Mesenteric fat pad (tissue), 1 donor: ENCODE data around the gene ACAD9. TPM values are rescaled to one million over a fixed set of nuclear protein-coding genes. Genes with fewer than 3 reads are reported as not detected.
"Not testable (repeated sequence)": the region's sequence is repeated elsewhere in the genome, so short reads cannot be mapped to it uniquely, and the experiment has no call there.

Source experiments
- DNase-seq: peaks from one replicate; pipeline ENCODE4 v3.0.0-alpha.2; 2020; ENCODE audit warnings: low spot score
- long read RNA-seq: library from polyadenylated mRNA; unstranded; transcript quantifications from one replicate; pipeline ENCODE4 v2.0.0, GENCODE V29; 2020
- total RNA-seq: library from RNA; stranded (reverse); fragmentation: NEBNext Ultra II Directional; extraction: Animal tissue kit (Norgen Biotek cat#: 25700); gene quantifications from one replicate; pipeline ENCODE4 v1.2.1, GENCODE V29; 2021
- donor health status: DM: yes; HTN: yes; CAD: no.

The ACAD9 gene
- 46.3 TPM for total RNA-seq
- long read RNA-seq, transcript ACAD9-206 (18 exons, 2,431 nt), result minor isoform, 5 of 121 reads
- long read RNA-seq, transcript ACAD9-201 (18 exons, 2,454 nt), result major isoform, 88 of 121 reads
- long read RNA-seq, partial matches to known transcripts, result 18 of 121 reads
- long read RNA-seq, other reads (novel, unspliced or antisense), result 10 of 121 reads

DNA sequence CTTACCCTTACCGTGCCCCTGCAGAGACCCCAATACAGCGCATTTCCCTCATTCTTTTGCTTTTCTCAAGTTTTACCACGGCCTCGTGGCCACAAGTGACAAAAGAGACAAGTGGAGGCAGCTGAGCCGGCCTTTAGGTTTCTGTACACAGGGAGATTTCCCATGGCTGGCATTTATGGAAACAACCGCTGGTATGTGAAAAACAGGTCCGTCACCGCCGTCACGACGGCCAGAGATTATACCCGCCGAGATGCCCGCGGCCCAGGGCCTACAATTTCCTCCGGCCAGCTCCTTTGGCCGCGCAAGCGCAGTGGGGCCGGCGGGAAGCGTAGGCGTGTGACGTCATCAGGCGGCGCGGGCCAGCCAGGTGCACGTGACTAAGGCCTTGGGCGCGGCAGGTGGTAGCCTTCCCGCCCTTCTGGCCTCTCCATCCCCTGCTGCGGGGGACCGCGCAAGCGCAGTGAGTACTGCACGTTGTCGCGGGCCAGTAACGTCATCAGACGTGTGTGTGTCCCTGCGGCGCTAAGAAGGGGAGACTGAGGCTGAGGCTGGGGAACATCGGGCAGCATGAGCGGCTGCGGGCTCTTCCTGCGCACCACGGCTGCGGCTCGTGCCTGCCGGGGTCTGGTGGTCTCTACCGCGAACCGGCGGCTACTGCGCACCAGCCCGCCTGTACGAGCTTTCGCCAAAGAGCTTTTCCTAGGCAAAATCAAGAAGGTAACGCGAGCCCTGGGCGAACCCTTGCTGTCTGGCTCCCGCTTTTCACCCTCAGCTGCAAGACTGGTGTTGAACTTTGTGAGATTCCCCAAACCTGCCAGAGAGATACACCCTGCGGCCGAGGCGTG lies at the start of gene ACAD9:
ACAD9 (plus strand) TSS at position 496 of the 845 bp plus-strand sequence; CDS start at position 568, 72 bp downstream.
- DNase-seq, result peak; percentile 100

DNA sequence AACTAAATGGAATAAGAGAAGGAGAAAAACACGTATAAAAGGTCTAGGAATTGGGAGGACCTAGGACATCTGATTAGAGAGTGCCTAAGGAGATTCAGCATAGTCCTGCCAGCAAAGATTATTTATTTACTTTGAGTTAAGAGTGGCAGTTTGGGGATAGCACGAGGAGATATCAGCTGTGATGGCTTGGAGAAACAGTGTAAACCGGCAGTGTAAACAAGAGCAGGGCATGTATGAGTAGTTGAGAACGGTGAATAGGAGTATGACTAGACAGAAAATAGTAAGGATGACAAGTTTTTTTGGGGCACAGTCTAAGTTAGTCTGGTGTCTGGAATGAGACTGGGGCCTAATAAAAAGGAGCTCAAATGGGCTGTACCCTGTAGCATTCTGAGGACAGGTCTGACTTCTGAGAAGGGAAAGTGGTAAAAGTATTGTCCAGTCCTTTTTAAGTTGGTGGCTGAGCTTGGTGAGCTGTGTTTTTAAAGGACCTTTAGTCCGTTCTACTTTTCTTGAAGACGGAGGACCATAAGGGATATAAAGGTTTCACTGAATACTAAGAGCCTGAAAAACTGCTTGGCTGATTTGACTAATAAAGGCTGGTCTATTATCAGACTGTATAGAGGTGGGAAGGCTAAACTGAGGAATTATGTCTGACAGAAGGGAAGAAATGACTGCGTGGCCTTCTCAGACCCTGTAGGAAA lies 49.3 kb upstream of the ACAD9 start:
- DNase-seq, result not testable (repeated sequence)

GRCh38 chr3:128830762-128831161 lies 48.7 kb upstream of the ACAD9 start:
- not testable (repeated sequence) for DNase-seq

DNA sequence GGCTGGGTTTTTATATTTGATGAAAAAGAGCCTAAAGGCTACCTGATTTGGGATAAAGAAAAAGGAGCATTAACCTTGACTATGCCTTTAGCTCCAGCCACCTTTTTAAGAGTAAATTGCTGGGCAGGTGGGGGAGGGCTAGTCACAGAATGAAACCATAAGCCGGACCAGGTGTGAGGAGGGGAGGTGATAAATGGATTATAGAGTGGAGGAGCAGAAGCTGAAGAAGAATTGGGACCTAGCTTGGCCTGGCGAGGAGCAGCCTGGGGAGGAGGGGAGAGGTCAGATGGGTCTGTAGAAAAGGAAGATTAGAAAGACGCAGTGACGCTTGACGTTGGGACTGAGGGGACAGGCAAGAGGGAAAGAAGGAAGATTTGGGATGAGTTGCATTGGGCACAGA lies 46.4 kb upstream of the ACAD9 start:
- not testable (repeated sequence) for DNase-seq

GRCh38 chr3:128835096-128835495 lies 44.3 kb upstream of the ACAD9 start:
- DNase-seq, result no peak

DNA sequence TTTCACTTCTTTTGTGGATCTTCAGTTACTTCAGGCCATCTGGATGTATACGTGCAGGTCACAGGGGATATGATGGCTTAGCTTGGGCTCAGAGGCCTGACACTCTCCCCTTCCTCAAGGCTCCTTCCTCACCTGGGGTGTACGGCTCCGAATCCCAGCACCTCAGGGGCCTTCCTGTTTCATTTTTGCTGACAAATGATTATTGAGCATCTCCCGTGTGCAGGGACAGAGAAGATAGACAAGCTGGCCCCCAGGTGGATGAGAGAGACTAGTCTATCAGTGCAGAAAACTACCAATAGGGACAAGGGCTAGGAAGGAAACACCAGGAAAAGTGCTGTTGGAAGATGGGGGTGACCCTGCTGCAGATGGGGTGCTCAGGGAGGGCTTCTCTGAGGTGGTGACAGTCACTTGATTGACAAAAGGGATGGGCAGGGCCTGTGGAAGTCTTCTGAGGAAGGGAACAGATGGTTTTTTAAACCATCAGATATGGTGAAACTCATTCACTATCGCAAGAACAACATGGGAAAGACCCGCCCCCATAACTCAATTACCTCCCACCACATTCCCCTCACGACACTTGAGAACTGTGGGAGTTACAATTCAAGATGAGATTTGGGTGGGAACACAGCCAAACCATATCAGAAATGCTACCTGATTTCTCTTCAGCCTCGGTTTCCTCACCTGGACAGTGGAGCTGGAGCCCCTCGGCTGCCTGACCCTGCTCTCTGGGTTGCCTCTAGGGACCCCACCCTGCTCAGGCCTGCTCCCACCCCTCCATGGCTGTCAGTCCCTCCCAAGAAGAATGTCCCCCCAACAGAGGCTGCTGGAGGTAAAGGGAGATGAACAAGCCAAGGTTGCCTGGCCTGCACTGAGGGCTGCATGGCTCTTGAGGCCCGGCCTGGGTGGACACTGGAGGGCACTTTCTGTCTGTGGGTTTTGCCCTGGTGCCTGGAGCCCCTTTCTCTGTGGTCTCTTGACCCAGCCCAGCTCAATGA lies 37.2 kb upstream of the ACAD9 start:
- no peak for DNase-seq

GRCh38 chr3:128844502-128844901 lies 34.9 kb upstream of the ACAD9 start:
- DNase-seq, result no peak

DNA sequence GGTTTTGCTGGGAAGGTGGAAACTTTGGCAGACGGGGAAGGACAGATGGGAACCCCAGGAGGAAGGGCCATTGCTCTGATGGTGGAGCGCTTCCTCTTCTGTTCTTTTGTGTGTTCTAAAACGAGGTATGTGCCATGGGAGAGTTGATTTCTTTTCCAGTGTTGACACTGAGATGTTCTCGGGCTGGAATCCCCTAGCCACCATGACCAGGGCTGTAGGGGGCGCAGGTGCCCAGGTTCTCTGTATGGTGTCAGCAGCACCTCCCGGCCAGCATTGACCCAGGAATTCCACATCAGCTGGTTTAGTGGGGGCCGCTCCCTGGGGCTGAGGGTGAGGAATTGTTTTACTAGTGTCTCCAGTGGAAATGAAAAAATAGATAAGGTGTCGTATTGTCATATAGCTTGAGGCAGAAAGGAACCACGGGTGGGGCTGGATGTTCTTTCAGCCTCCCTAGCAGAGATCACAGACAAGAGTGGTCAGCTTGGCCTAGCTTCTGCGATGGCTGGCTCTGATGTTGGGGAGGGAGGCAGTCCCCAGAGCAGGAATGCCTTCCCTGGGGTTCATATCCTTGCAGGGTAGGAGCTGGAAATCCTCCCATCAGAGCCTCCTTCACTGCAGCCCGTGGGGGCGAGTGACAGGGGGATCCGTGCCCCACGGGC lies 34.2 kb upstream of the ACAD9 start:
- DNase-seq, result no peak

DNA sequence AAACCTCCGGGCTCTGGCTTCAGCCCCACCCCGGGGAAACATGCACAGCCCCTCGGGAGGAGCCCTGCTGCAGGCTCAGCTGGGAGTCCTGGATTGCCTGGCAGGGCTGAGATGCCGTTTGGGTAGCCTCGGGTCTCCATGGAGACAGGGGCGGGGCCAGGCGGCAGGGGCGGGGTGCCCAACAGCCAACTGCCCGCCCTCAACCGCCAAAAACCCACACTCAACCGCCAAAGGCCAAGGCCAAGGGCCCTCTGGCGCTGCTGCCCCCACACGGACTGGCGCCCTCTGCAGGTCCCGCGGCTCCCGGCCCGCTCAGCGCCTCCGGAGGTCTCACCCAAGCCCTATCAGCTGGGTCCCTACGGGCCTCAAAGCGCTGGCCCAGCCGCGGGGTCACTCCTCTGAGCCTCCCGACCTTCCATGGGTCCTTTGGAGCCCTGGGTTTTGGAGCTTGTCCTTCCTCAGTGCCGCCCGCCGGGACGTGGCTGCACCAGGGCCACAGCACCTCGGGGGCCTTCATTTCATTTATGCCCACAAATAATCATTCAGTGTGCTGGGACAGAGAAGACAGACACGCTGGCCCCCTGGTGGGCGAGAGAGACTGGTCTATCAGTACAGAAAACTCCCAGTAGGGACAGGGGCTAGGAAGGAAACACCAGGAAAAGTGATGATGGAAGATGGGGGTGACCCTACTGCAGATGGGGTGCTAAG lies 33.5 kb upstream of the ACAD9 start:
- DNase-seq, result peak; percentile 93

DNA sequence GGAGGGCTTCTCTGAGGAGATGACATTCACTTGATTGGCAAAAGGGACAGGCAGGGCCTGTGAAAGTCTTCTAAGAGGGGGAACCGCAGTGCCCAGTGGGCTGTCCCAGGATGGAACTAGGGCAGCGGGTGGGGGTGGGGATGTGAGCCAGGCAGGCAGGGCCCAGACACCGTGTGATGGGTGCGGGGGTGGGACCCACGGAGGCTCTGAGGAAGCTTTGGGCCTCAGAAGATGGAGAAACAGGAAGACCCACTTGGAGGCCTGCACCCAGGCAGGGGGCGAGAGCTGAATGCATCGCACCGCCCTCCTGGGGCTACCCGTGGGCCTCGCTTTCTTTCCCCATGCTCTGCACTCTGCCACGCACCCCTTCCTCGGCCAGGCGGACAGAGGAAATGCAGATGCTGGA lies 32.9 kb upstream of the ACAD9 start:
- no peak for DNase-seq

DNA sequence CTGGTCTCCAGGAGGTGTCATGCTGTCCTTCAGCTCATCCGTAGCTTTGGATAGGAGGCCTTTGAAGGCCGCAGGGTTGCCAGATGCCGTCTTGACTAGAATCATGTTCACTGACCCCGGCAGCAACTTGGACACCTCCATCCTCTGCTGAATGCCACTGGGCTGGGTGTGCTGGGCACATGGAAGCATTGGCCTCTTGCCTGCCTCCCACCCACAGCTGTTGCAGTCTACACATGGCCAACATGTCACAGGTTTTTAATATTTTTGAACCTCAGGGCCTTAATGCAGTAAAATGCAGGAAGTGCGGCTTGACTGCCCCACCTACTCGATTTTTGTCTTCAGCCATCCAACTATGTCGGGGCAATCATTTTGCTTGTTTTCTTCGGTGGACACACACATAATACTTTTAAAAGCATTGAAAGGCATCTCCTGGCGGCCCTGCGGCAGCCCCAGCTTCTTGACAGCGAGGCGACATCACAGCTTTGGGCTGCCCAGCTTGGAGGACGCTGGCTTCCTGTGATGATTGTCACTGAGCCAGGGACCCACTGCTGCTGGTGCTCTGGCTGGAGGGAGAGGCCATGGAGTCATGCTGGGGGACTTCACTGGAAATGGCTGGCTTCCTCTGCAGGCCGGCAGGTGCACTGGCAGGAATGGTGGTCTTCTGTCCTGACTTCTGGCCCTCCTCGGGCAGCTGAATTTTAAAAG lies 31.6 kb upstream of the ACAD9 start:
- DNase-seq, result no peak

GRCh38 chr3:128848936-128849335 lies 30.5 kb upstream of the ACAD9 start:
- no peak for DNase-seq

GRCh38 chr3:128849911-128850455 lies 29.4 kb upstream of the ACAD9 start:
- no peak for DNase-seq

DNA sequence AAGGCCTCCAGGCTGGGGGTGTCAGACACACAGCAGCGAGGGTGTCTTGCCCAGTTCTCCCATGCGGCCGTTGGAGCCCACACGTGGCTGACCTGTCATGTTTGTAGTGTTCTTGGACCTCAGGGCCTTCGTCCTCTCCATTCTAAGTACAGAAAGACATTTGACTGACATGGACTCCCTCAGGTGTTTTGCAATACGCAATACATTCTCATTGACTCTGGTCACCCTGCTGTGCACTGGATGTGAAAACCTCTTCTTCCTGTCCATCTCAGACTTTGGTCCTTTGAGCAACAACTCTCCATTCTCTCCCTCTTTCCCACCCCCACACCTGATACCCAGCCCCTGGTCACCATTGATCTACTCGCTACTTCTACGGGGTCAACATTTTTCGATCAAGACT lies 28.9 kb upstream of the ACAD9 start:
- DNase-seq, result no peak

DNA sequence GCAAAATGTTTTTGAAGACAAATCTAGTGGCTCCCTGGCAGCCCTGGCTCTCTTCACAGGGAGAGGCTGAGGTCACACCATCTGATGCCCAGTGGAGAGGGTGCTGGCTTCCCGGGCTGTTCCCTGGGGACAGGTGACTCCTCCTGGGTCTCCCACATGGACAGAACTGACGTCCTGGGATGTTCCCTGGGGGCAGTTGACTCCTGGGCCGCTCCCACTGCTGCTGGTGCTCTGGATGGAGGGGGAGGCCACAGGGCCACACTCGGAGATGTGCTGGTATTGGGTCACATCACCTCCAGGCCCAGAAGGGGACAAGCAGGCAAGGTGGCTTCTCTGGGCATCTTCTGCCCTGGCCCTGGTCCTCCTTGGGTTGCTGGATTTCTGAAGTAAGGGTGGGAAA lies 27.8 kb upstream of the ACAD9 start:
- DNase-seq, result no peak

GRCh38 chr3:128853826-128854225 lies 25.6 kb upstream of the ACAD9 start:
- DNase-seq, result no peak

- no peak for DNase-seq
Observed at GRCh38 chr3:128854475-128854874, 24.9 kb upstream of the ACAD9 start.

GRCh38 chr3:128855569-128855968 lies 23.9 kb upstream of the ACAD9 start:
- no peak for DNase-seq

- DNase-seq, result no peak
Observed at GRCh38 chr3:128858167-128858566, 21.3 kb upstream of the ACAD9 start.
